ENCODE measurements around the gene TEC. TPM values are rescaled to one million over a fixed set of nuclear protein-coding genes. Genes with fewer than 3 reads are reported as not detected.

The TEC gene
- total RNA-seq, 1 experiment from 2014 or later: 2.9 TPM

DNA sequence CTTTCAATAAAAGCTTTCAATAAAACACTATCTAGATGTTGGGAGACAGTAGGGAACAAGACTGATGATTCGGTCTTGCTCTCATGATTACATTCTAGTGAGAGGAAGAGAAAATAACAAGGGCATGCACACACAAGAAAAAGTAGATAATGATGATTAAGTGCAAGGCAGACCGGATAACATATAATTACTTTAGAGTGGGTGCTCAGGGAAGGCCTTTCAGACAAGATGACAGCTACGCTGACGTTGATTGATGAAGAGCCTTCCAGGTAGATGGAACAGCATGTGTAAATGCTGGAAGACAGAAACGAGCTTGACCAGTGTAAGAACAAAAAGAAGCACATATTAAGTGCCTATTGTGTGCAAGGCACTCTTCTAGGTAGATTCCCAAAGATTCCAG lies 179.0 kb downstream of the TEC start:
- no peak for DNase-seq (ENCODE audit: low read depth, low spot score)
- in situ Hi-C loops (cut with HindIII; ENCODE audit: low pct_unique_long_range_greater_than_20kb, low sequenced_read_pairs): no loop called here

DNA sequence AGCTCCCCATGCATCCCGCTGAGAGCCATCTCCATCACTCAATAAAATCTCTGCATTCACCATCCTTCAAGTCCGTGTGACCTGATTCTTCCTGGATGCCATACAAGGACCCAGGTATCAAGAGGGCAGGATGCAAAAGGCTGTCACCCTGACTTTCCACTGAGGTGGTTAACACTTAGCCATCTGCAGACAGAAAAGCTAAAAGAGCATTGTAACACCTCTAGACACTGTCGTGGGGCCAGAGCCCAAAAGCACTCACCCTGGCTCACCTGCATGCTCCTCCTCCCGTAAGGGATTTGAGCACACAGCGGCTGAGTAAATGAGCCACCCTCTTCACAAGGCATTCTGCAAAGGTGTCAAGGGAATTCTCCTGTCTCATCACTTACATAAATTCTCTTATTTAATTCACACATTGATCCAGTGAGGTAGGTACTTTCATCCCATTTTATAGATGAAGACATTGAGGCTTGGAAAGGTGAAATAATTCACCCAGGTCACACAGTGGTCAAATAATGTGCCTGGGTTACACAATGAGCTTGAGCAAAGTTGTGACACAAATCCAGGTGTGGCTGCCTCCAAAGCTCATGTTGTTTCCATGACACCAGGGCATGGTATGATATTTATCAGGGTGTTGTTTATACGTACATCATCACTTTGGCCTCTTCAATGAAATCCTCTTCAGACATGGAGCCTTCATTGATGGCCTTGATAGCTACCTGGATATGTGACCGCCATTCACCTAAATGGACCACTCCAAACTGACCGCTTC lies 183.6 kb downstream of the TEC start:
- in situ Hi-C loops (cut with HindIII; ENCODE audit: low pct_unique_long_range_greater_than_20kb, low sequenced_read_pairs): no loop called here

More for the DNA sequence above, 183.6 kb downstream of the TEC start:
- DNase-seq (ENCODE audit: low read depth, low spot score): no peak

Small RNA genes lying within 50 kb of the gene (small RNA-seq; reads per million reads assigned to genes)
- 0 reads per million in 2 experiments for gene RF00019
- gene RF00026: 0 reads per million in 2 experiments
- 0 to 0.05 reads per million in 2 experiments for gene RNU6-838P

Other genes with a start within 250 kb of the TEC start
- gene TXK, start 135.6 kb downstream of the TEC start, total RNA-seq (2014; rRNA removed; shearing (Covaris generic)): 0.13 TPM in 1 of 2 replicates, not detected in the other
- 22.0 and 36.6 TPM in 2 replicates for gene SLAIN2, start 71.7 kb upstream of the TEC start, total RNA-seq (2014; rRNA removed; shearing (Covaris generic))
- gene SLC10A4, start 213.5 kb upstream of the TEC start, total RNA-seq (2014; rRNA removed; shearing (Covaris generic)): 0.32 TPM in 1 of 2 replicates, not detected in the other
- gene ZAR1, start 220.4 kb upstream of the TEC start, total RNA-seq (2014; rRNA removed; shearing (Covaris generic)): not detected in 2 replicates

Measured in SK-MEL-5 (cell line).